ENCODE measurements around the gene ME3. TPM values are rescaled to one million over a fixed set of nuclear protein-coding genes. Genes with fewer than 3 reads are reported as not detected.

ME3 gene
- total and polyA plus RNA-seq, 2 donors (not counting 1 experiment from before 2014, with no cell fraction given), result 1.3 TPM; not detected in 1

DNA sequence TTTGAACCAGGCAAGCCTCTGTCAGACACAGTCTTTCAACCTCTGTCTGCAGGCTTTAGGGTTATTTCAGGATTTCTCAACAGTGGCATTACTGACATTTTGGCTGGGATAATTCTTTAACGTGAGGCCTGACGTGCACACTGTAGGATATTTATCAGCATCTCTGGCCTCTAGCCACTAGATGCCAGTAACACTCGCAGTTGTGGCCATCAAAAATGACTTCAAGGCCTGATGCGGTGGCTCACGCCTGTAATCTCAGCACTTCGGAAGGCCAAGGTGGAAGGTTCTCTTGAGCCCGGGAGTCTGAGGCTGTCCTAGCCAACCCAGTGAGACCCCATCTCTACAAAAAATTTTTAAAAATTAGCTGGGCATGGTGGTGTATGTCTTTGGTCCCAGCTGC is 184.7 kb downstream of the ME3 start:
- intact Hi-C loops (cut with micrococcal nuclease), result no loop called here
- Histone ChIP-seq H3K27me3 (replicated peaks in 1 of 4; ENCODE audit: control extremely low read depth in 1 of 4, control insufficient read depth in 3 of 4, insufficient read depth in 4 of 4, low read length in 3 of 4) (no peaks in the 10 kb centered on the region), H3K4me1 (ENCODE audit: control insufficient read depth in 2 of 2, insufficient read depth in 2 of 2, low read length in 2 of 2) (no peaks in the 10 kb centered on the region), H4K20me1 (ENCODE audit: control insufficient read depth, insufficient read depth, low read length, poor library complexity, severe bottlenecking) (no peaks in the 10 kb centered on the region), H3K9me3 (ENCODE audit: control extremely low read depth in 1 of 3, control insufficient read depth in 2 of 3, insufficient read depth in 1 of 3, low read length in 2 of 3) (no peaks in the 10 kb centered on the region), H3K79me2 (ENCODE audit: control insufficient read depth, insufficient read depth, low read length) (no peaks in the 10 kb centered on the region), H3K27ac (ENCODE audit: low read length in 2 of 2) (no peak overlapping the region), H2AFZ (ENCODE audit: insufficient read depth, low read depth, low read length, poor library complexity, severe bottlenecking) (no peak overlapping the region), H3K36me3 (replicated peaks in 1 of 2; ENCODE audit: control extremely low read depth in 1 of 2, control insufficient read depth in 1 of 2, extremely low read depth in 1 of 2, insufficient read depth in 2 of 2, low read length in 1 of 2) (no peaks in the 10 kb centered on the region), H3K4me3 (ENCODE audit: control extremely low read depth in 1 of 5, extremely low read depth in 1 of 5, insufficient read depth in 1 of 5, low read depth in 2 of 5, low read length in 4 of 5) (no peak overlapping the region), H3K9ac (ENCODE audit: low read length) (no peak overlapping the region), H3K4me2 (replicated peaks; ENCODE audit: low read depth, low read length, poor library complexity, severe bottlenecking) (no peak overlapping the region)
- ATAC-seq (ENCODE audit: low read depth) (no peak), DNase-seq (no peak)
- Mint-ChIP-seq H3K9me3 (ENCODE audit: insufficient read depth) (no peaks in the 10 kb centered on the region), H3K27ac (no peak overlapping the region), H3K4me1 (no peaks in the 10 kb centered on the region), H3K27me3 (no peaks in the 10 kb centered on the region), H3K4me3 (no peak overlapping the region)
- POLR2A ChIA-PET, result no interaction called here
- WGBS (ENCODE audit: insufficient coverage), result 95% methylated on average over 3 of the region's 7 CpGs
- CTCF ChIA-PET, result no interaction called here
- no peak for TF ChIP-seq EZH2 (IDR thresholded peaks at IDR 0.05; ENCODE audit: borderline replicate concordance, insufficient read depth, low read depth, low read length, poor library complexity, severe bottlenecking)
- TF ChIP-seq, protein P1, sequence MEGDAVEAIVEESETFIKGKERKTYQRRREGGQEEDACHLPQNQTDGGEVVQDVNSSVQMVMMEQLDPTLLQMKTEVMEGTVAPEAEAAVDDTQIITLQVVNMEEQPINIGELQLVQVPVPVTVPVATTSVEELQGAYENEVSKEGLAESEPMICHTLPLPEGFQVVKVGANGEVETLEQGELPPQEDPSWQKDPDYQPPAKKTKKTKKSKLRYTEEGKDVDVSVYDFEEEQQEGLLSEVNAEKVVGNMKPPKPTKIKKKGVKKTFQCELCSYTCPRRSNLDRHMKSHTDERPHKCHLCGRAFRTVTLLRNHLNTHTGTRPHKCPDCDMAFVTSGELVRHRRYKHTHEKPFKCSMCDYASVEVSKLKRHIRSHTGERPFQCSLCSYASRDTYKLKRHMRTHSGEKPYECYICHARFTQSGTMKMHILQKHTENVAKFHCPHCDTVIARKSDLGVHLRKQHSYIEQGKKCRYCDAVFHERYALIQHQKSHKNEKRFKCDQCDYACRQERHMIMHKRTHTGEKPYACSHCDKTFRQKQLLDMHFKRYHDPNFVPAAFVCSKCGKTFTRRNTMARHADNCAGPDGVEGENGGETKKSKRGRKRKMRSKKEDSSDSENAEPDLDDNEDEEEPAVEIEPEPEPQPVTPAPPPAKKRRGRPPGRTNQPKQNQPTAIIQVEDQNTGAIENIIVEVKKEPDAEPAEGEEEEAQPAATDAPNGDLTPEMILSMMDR (IDR thresholded peaks at IDR 0.05), result no peak

DNA sequence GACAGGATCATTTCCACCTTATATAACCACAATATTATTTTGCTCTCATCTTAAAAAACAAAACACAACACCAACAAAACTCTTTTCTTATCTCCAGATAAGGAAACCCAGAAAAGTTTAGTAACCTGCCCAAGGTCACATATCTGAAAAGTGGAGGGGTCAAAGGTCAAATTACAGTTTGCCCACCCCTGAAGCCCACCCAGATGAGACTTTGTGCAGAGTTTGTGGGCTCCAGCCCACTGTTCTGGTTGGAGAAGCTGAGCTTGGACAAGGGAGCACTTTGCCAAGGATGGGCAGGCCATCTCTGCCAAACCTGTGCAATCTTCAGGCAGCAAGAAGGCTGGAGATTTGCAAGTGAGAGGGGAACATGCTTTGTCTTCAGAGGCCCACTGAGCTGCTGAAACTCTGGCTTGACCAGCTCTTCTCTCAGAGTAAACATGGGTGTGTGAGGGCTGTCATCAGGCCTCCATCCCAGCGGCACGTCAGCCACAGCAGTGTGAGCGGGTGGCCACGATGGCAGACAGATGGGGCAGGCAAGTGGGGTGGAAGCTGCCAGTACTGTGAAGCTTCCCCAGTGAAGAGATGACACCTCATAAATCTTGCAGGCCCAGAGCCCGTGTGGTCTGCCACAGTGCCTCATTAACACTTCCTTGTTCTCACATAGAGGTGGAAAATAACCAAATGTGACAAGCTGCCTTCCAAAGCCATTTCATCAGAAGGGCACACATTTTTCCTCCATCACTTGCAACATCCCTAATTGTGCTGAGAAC is 186.0 kb downstream of the ME3 start:
- H2AFZ ChIP-seq (ENCODE audit: insufficient read depth, low read depth, low read length, poor library complexity, severe bottlenecking), result no peak overlapping the region
- Mint-ChIP-seq H3K4me1 (no peaks in the 10 kb centered on the region), H3K4me3 (no peak overlapping the region), H3K27me3 (no peaks in the 10 kb centered on the region), H3K9me3 (ENCODE audit: insufficient read depth) (no peaks in the 10 kb centered on the region), H3K27ac (no peak overlapping the region)
- no peaks in the 10 kb centered on the region for H3K27me3 ChIP-seq (replicated peaks in 1 of 4; ENCODE audit: control extremely low read depth in 1 of 4, control insufficient read depth in 3 of 4, insufficient read depth in 4 of 4, low read length in 3 of 4)
- no peaks in the 10 kb centered on the region for H4K20me1 ChIP-seq (ENCODE audit: control insufficient read depth, insufficient read depth, low read length, poor library complexity, severe bottlenecking)
- TF ChIP-seq, protein P1 (IDR thresholded peaks at IDR 0.05), result no peak
- no peak for TF ChIP-seq EZH2 (IDR thresholded peaks at IDR 0.05; ENCODE audit: borderline replicate concordance, insufficient read depth, low read depth, low read length, poor library complexity, severe bottlenecking)
- ChIA-PET POLR2A (no interaction called here), CTCF (no interaction called here)
- no peak for ATAC-seq (ENCODE audit: low read depth)
- H3K4me1 ChIP-seq (ENCODE audit: control insufficient read depth in 2 of 2, insufficient read depth in 2 of 2, low read length in 2 of 2), result no peaks in the 10 kb centered on the region
- H3K79me2 ChIP-seq (ENCODE audit: control insufficient read depth, insufficient read depth, low read length), result no peaks in the 10 kb centered on the region
- no peak overlapping the region for H3K4me3 ChIP-seq (ENCODE audit: control extremely low read depth in 1 of 5, extremely low read depth in 1 of 5, insufficient read depth in 1 of 5, low read depth in 2 of 5, low read length in 4 of 5)
- no peaks in the 10 kb centered on the region for H3K36me3 ChIP-seq (replicated peaks in 1 of 2; ENCODE audit: control extremely low read depth in 1 of 2, control insufficient read depth in 1 of 2, extremely low read depth in 1 of 2, insufficient read depth in 2 of 2, low read length in 1 of 2)
- no peak overlapping the region for H3K4me2 ChIP-seq (replicated peaks; ENCODE audit: low read depth, low read length, poor library complexity, severe bottlenecking)
- intact Hi-C loops (cut with micrococcal nuclease), result no loop called here
- no peak overlapping the region for H3K27ac ChIP-seq (ENCODE audit: low read length in 2 of 2)
- DNase-seq, result no peak
- H3K9me3 ChIP-seq (ENCODE audit: control extremely low read depth in 1 of 3, control insufficient read depth in 2 of 3, insufficient read depth in 1 of 3, low read length in 2 of 3), result no peaks in the 10 kb centered on the region
- H3K9ac ChIP-seq (ENCODE audit: low read length), result no peak overlapping the region
- whole genome bisulfite sequencing (ENCODE audit: insufficient coverage), result 17% methylated on average over 5 of the region's 5 CpGs
